GM12878 (cell line): ENCODE measurements around the gene GTF2A1. TPM values are rescaled to one million over a fixed set of nuclear protein-coding genes. Genes with fewer than 3 reads are reported as not detected.

Experiments used
- ATAC-seq: fragments of 200-7000 bp; cut with Tn5 transposase; 3 replicates; pipeline ENCODE4 v1.9.1; 2020; ENCODE audit warnings: mild to moderate bottlenecking, moderate library complexity
- BruUV-seq: library from RNA; stranded (reverse); fragments of 400-500 nt; replicated peaks from 2 replicates; lab custom pipeline; 2021; lab: Mats Ljungman, UMichigan
- CTCF ChIA-PET: fragments of 300-600 bp; sonication (Branson Sonifier 250); formaldehyde crosslinking; extraction: SDS; loops from one replicate; lab custom pipeline; 2021; ENCODE audit warnings: inconsistent platforms; lab: Yijun Ruan, JAX
- POLR2A ChIA-PET: fragments of 350-600 bp; formaldehyde crosslinking; extraction: SDS; loops from one replicate; lab custom pipeline; 2021; ENCODE audit warnings: inconsistent platforms; lab: Charles Lee
- RAD21 ChIA-PET: fragments of 300-600 bp; sonication (Branson Sonifier 250); formaldehyde crosslinking; loops from one replicate; lab custom pipeline; 2023; ENCODE audit warnings: antibody characterized with exemption; ENCODE audit not compliant: unreplicated experiment; lab: Charles Lee
- SMC1A ChIA-PET: fragments of 300-600 bp; sonication (Branson Sonifier 250); formaldehyde crosslinking; loops from one replicate; lab custom pipeline; 2023; ENCODE audit not compliant: unreplicated experiment, uncharacterized antibody; lab: Charles Lee
- DNase-seq: peaks from one replicate; pipeline ENCODE4 v3.0.0-alpha.2; 2011; ENCODE audit warnings: low read depth, low spot score
- FAIRE-seq: peaks from 3 replicates; lab custom pipeline; 2011; peaks lifted over from hg19 to GRCh38; lab: Jason Lieb, UNC
- H2AFZ ChIP-seq: 2 replicates; pipeline ENCODE4 v1.6.0; 2011; ENCODE audit warnings: low read depth, low read length, control low read depth; ENCODE audit not compliant: control insufficient read depth
- H3K27ac ChIP-seq: 2 replicates; pipeline ENCODE4 v1.5.1; 2011; ENCODE audit warnings: control low read depth; ENCODE audit not compliant: control insufficient read depth, insufficient read depth
- H3K27me3 ChIP-seq, 2 experiments: replicated peaks in 1 of 2; 2 replicates each; pipeline versions ENCODE4 v1.6.0 to v1.6.1; 2011; ENCODE audit warnings: low read length in 1 of 2; ENCODE audit not compliant: control insufficient read depth in 2 of 2, insufficient read depth in 2 of 2
- H3K36me3 ChIP-seq, 2 experiments: 2 replicates each; pipeline ENCODE4 v1.5.1; 2011; ENCODE audit warnings: low read length in 1 of 2; ENCODE audit not compliant: control insufficient read depth in 2 of 2, insufficient read depth in 2 of 2
- H3K4me1 ChIP-seq: 2 replicates; pipeline ENCODE4 v1.6.1; 2011; ENCODE audit warnings: mild to moderate bottlenecking, low read length, moderate library complexity, mixed read lengths; ENCODE audit not compliant: control insufficient read depth, insufficient read depth
- H3K4me2 ChIP-seq: 2 replicates; pipeline ENCODE4 v1.6.0; 2011; ENCODE audit warnings: control low read depth; ENCODE audit not compliant: control insufficient read depth, insufficient read depth
- H3K4me3 ChIP-seq: fragments of 200-600 bp; sonication (generic); 2 replicates; pipeline ENCODE4 v1.5.1; 2016
- H3K79me2 ChIP-seq: 2 replicates; pipeline ENCODE4 v1.6.0; 2011; ENCODE audit warnings: low read length; ENCODE audit not compliant: control insufficient read depth, insufficient read depth
- H3K9ac ChIP-seq: 2 replicates; pipeline ENCODE4 v1.8.0; 2011; ENCODE audit warnings: low read length, control low read depth, mixed read lengths; ENCODE audit not compliant: control insufficient read depth, insufficient read depth
- H3K9me3 ChIP-seq: replicated peaks from 3 replicates; pipeline ENCODE4 v1.5.1; 2011; ENCODE audit warnings: mild to moderate bottlenecking, low read length; ENCODE audit not compliant: control insufficient read depth, insufficient read depth
- H4K20me1 ChIP-seq: 2 replicates; pipeline ENCODE4 v1.6.0; 2011; ENCODE audit not compliant: control insufficient read depth, insufficient read depth
- ATF2 ChIP-seq: IDR thresholded peaks from 2 replicates; pipeline ENCODE4 v1.6.1; 2012; ENCODE audit warnings: low read length, inconsistent platforms
- CBFB ChIP-seq: IDR thresholded peaks from 2 replicates; pipeline ENCODE4 v1.6.1; 2016; ENCODE audit warnings: antibody characterized with exemption, low read depth
- JUNB ChIP-seq: IDR thresholded peaks from 2 replicates; pipeline ENCODE4 v1.6.1; 2016; ENCODE audit warnings: antibody characterized with exemption, mild to moderate bottlenecking
- RB1 ChIP-seq: fragments of 450-650 bp; formaldehyde crosslinking; IDR thresholded peaks from 2 replicates; pipeline ENCODE4 v1.6.1; 2017; ENCODE audit warnings: mild to moderate bottlenecking, borderline replicate concordance
- whole genome bisulfite sequencing: methylation state at CpG from one replicate; pipeline ENCODE4 v1.1.6; 2016; ENCODE audit warnings: low lambda C conversion rate; ENCODE audit not compliant: insufficient replicate concordance, insufficient coverage; ENCODE audit errors: missing lambda C conversion rate; 5-methylcytosine and 5-hydroxymethylcytosine counted together
- in situ Hi-C: fragments of 300-500 bp; cut with MboI; formaldehyde crosslinking; loops from 9 replicates; pipeline ENCODE4 v1.14.3; 2018; ENCODE audit warnings: mixed read lengths
- intact Hi-C: fragments of 100-400 bp; cut with micrococcal nuclease; formaldehyde crosslinking; loops from one replicate; pipeline ENCODE4 v1.14.2; 2022; ENCODE audit not compliant: unreplicated experiment
- polyA plus RNA-seq, 11 experiments: library from polyadenylated mRNA; depleted of rRNA in 4 of 11; unstranded in 6 of 11; stranded (reverse) in 5 of 11; fragments of >200 nt; fragmentation: Nextera tagmentation in 4 of 11; fragmentation: Illumina TruSeq in 1 of 11; extraction: Ambion mirVana in 4 of 11; extraction: Trizol in 1 of 11; gene quantifications; 1 replicate in 1 of 11; 2 replicates in 10 of 11; pipeline versions ENCODE4 v1.2.1 to v1.2.3, GENCODE V29; 2011 to 2016; ENCODE audit warnings: inconsistent platforms in 2 of 11, missing spikeins in 2 of 11, low read depth in 1 of 11
- total RNA-seq, 4 experiments: library from RNA; depleted of rRNA in 3 of 4; stranded (reverse); fragments of >200 nt in 3 of 4; fragmentation: Illumina TruSeq in 1 of 4; extraction: Trizol in 1 of 4; gene quantifications; 2 replicates each; pipeline versions ENCODE4 v1.2.1 to v1.2.3, GENCODE V29; 2013 to 2021
- TF ChIP-seq, protein P1 (sequence below): fragments of 450-650 bp; IDR thresholded peaks from 2 replicates; pipeline ENCODE4 v1.6.1; 2017; ENCODE audit warnings: mild to moderate bottlenecking

GTF2A1 gene
- total and polyA plus RNA-seq, 10 of the 15 experiments (the other 5 are each of a cell fraction or from before 2014, with no cell fraction given), result 2.5 to 28.7 (median 14.9) TPM

DNA sequence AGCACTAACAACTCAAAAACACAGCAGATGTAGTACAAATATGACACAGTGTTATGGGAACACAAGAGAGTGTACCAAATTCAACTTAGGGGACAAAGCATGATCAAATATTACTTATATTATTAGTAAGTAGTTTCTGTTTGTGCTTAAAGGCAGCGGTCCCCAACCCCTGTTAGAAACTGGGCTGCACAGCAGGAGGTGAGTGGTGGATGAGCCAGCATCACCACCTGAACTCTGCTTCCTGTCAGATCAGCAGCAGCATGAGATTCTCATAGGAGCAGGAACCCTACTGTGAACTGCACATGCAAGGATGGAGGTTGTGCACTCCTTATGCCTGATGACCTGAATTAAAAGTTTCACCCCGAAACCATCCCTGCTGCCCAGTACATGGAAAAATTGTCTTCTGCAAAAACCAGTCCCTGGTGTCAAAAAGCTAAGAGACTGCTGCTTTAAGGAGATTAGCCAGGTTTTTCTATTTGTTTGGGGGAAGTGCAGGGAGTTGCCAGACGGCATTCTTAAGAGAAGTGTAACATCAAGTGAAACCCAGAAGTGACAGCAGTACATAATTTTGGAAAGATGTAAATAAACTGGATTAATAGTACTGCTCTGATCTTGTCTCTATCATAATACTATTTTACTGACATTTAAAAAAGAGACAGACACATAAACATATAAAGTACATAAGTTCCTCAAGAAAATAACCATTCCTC lies 26.7 kb downstream of the GTF2A1 start:
- H3K27me3 ChIP-seq, result no peaks in the 10 kb centered on the region
- no peaks in the 10 kb centered on the region for H3K79me2 ChIP-seq
- TF ChIP-seq JUNB (peak; percentile 39), CBFB (no peak), RB1 (no peak)
- H3K9ac ChIP-seq, result no peak overlapping the region
- intact Hi-C loops, result no loop called here
- H3K36me3 ChIP-seq, result peaks cover 5 to 27% of the 10 kb centered on the region in 2 experiments
- no peaks in the 10 kb centered on the region for H4K20me1 ChIP-seq
- WGBS, result 15% methylated on average over 3 of the region's 3 CpGs
- in situ Hi-C loops, result no loop called here
- no peaks in the 10 kb centered on the region for H3K9me3 ChIP-seq
- no TSS peak for BruUV-seq
- ChIA-PET RAD21 (no interaction called here), CTCF (interaction anchor here (1.0 to 1.3 kb wide), 2 partner anchors 15 to 30 kb away, joined by 3 to 5 read pairs; no protein-coding TSS in a partner anchor), SMC1A (interaction anchor here (0.8 kb wide), 1 partner anchor 9 kb away, joined by 3 read pairs; no protein-coding TSS in a partner anchor), POLR2A (interaction anchor here (0.6 kb wide), 2 partner anchors 20 to 29 kb away, joined by 3 read pairs; no protein-coding TSS in a partner anchor)
- H2AFZ ChIP-seq, result no peak overlapping the region
- ATAC-seq (no peak; the same call in 2 of the 3 replicates), FAIRE-seq (no peak), DNase-seq (no peak)
- no peaks in the 10 kb centered on the region for H3K4me1 ChIP-seq
- no peak overlapping the region for H3K4me3 ChIP-seq
- no peak overlapping the region for H3K4me2 ChIP-seq
- H3K27ac ChIP-seq, result no peak overlapping the region

GRCh38 chr14:81192594-81192993 lies 28.2 kb downstream of the GTF2A1 start:
- RAD21 ChIA-PET, result no interaction called here
- H4K20me1 ChIP-seq, result no peaks in the 10 kb centered on the region
- no peaks in the 10 kb centered on the region for H3K79me2 ChIP-seq
- FAIRE-seq, result no peak
- TF ChIP-seq, protein P1, sequence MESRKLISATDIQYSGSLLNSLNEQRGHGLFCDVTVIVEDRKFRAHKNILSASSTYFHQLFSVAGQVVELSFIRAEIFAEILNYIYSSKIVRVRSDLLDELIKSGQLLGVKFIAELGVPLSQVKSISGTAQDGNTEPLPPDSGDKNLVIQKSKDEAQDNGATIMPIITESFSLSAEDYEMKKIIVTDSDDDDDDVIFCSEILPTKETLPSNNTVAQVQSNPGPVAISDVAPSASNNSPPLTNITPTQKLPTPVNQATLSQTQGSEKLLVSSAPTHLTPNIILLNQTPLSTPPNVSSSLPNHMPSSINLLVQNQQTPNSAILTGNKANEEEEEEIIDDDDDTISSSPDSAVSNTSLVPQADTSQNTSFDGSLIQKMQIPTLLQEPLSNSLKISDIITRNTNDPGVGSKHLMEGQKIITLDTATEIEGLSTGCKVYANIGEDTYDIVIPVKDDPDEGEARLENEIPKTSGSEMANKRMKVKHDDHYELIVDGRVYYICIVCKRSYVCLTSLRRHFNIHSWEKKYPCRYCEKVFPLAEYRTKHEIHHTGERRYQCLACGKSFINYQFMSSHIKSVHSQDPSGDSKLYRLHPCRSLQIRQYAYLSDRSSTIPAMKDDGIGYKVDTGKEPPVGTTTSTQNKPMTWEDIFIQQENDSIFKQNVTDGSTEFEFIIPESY, result no peak
- TF ChIP-seq ATF2, result no peak
- peaks cover 1% of the 10 kb centered on the region; the same call in 1 of the 2 replicates for H3K4me1 ChIP-seq
- H2AFZ ChIP-seq, result no peak overlapping the region
- POLR2A ChIA-PET, result no interaction called here
- in situ Hi-C loops (no loop called here), intact Hi-C loops (no loop called here)
- H3K36me3 ChIP-seq, result peaks cover 5 to 31% of the 10 kb centered on the region in 2 experiments
- no peak for ATAC-seq
- 62% methylated on average over 2 of the region's 2 CpGs for WGBS
- H3K9ac ChIP-seq, result no peak overlapping the region
- H3K9me3 ChIP-seq, result no peaks in the 10 kb centered on the region
- no peak overlapping the region for H3K4me3 ChIP-seq
- SMC1A ChIA-PET, result interaction anchor here (0.8 to 0.9 kb wide), 2 partner anchors 11 to 12 kb away, joined by 4 to 5 read pairs; no protein-coding TSS in a partner anchor
- no peaks in the 10 kb centered on the region for H3K27me3 ChIP-seq
- BruUV-seq, result no TSS peak
- DNase-seq, result no peak
- CTCF ChIA-PET, result interaction anchor here (0.8 to 1.2 kb wide), 2 partner anchors 26 to 295 kb away, joined by 3 to 4 read pairs; no protein-coding TSS in a partner anchor
- H3K4me2 ChIP-seq, result no peak overlapping the region
- H3K27ac ChIP-seq, result no peak overlapping the region
